Keratinocyte (primary cell): Measurements from ENCODE around the gene RALY.

ENCODE experiments used
- EZH2 ChIP-seq: IDR thresholded peaks from one replicate; pipeline ENCODE4 v1.6.1; 2012; ENCODE audit warnings: inconsistent platforms, mild to moderate bottlenecking, low read length, moderate library complexity
- TF ChIP-seq, protein P1 (sequence below), 3 experiments: IDR thresholded peaks in 1 of 3; conservative IDR thresholded peaks in 1 of 3; optimal IDR thresholded peaks in 1 of 3; 2 replicates in 2 of 3; 3 replicates in 1 of 3; pipeline versions ENCODE3 to v1.5.1; 2011; ENCODE audit warnings: low read length in 3 of 3, mild to moderate bottlenecking in 3 of 3, moderate library complexity in 2 of 3, control low read depth in 1 of 3, inconsistent platforms in 1 of 3; ENCODE audit not compliant: insufficient read depth in 2 of 3; ENCODE audit errors: extremely low read depth in 1 of 3

DNA sequence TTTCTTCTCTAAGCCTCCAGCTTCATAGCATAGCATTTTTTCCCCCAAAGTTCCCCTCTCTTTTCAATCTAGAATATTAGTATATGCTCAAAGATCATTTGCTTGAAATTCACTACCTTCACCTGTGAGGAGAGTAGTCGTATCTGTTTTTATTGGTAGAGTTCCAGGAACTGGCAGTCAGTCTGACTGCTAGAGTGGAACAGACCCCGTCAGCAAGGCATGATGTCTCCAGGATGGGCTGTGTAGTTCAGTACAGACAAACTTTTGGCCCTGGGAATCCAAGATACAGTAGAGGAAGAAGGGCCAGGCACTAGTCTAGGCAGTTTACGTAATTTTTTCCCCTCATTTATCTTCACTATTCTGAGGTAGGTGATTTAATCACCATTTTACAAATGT is 29.1 kb downstream of the RALY start:
- TF ChIP-seq, protein P1, sequence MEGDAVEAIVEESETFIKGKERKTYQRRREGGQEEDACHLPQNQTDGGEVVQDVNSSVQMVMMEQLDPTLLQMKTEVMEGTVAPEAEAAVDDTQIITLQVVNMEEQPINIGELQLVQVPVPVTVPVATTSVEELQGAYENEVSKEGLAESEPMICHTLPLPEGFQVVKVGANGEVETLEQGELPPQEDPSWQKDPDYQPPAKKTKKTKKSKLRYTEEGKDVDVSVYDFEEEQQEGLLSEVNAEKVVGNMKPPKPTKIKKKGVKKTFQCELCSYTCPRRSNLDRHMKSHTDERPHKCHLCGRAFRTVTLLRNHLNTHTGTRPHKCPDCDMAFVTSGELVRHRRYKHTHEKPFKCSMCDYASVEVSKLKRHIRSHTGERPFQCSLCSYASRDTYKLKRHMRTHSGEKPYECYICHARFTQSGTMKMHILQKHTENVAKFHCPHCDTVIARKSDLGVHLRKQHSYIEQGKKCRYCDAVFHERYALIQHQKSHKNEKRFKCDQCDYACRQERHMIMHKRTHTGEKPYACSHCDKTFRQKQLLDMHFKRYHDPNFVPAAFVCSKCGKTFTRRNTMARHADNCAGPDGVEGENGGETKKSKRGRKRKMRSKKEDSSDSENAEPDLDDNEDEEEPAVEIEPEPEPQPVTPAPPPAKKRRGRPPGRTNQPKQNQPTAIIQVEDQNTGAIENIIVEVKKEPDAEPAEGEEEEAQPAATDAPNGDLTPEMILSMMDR (optimal IDR thresholded peaks at IDR 0.05 in 1 of 3, IDR thresholded peaks at IDR 0.05 in 1 of 3, conservative IDR thresholded peaks at IDR 0.05 in 1 of 3; ENCODE audit: extremely low read depth in 1 of 3, insufficient read depth in 2 of 3, low read length in 3 of 3): no peak
- no peak for TF ChIP-seq EZH2
